ENCODE measurements around the gene RAC3.

- TF ChIP-seq CTCF (IDR thresholded peaks at IDR 0.05) (peak; percentile 91 to 97 (median 93)), POLR2AphosphoS5 (IDR thresholded peaks at IDR 0.05) (peak in 1 of 2 donors; percentile 59), EP300 (IDR thresholded peaks at IDR 0.05) (no peak)
These were observed 792 bp upstream of the RAC3 start for GRCh38 chr17:82030470-82031302.

Data from esophagus muscularis mucosa (tissue), 4 donors.